PC-9 (cell line): ENCODE data around the gene RNF126.

Source experiments
- CTCF ChIP-seq: fragments of 200-600 bp; sonication (generic); conservative IDR thresholded peaks from 2 replicates; pipeline ENCODE4 v1.6.1; 2017; ENCODE audit warnings: mixed run types, antibody characterized with exemption, mild to moderate bottlenecking, moderate library complexity
- EZH2 ChIP-seq: fragments of 200-600 bp; sonication (generic); IDR thresholded peaks from 2 replicates; pipeline ENCODE4 v1.8.0; 2017; ENCODE audit warnings: antibody characterized with exemption, low read depth

GRCh38 chr19:616062-616700 lies 46.8 kb downstream of the RNF126 start:
- TF ChIP-seq EZH2 (no peak), CTCF (no peak)
